Activated CD8-positive, alpha-beta memory T cell treated with anti-CD3 and anti-CD28 coated beads, Interleukin-2, amount 50 U/mL, for 4 hours (primary cell): ENCODE measurements around the gene KMO.
A peak's percentile ranks its signal among the peaks of the same experiment; 100 is the strongest.

ENCODE experiments used
- DNase-seq: peaks from one replicate; pipeline ENCODE4 v3.0.0-alpha.2; 2020

The KMO gene

GRCh38 chr1:241532162-241532531 is at the start of gene KMO:
Gene KMO, plus strand, starts transcription at chr1:241532378. Its CDS starts 67 bp downstream, at chr1:241532445.
- no peak for DNase-seq

- no peak for DNase-seq
Observed at GRCh38 chr1:241482761-241483250, 49.4 kb upstream of the KMO start.

- no peak for DNase-seq
Observed at GRCh38 chr1:241485145-241485544, 47.0 kb upstream of the KMO start.

GRCh38 chr1:241485554-241485992 is 46.6 kb upstream of the KMO start:
- no peak for DNase-seq

GRCh38 chr1:241488739-241489138 is 43.4 kb upstream of the KMO start:
- no peak for DNase-seq

GRCh38 chr1:241495741-241496140 is 36.4 kb upstream of the KMO start:
- DNase-seq, result no peak

- no peak for DNase-seq
Observed at GRCh38 chr1:241499910-241500309, 32.3 kb upstream of the KMO start.

- no peak for DNase-seq
Observed at GRCh38 chr1:241503444-241503843, 28.7 kb upstream of the KMO start.

- DNase-seq, result no peak
Observed at GRCh38 chr1:241507189-241507863, 24.9 kb upstream of the KMO start.

- DNase-seq, result no peak
Observed at GRCh38 chr1:241513378-241513777, 18.8 kb upstream of the KMO start.

- peak; percentile 30 for DNase-seq
Observed at GRCh38 chr1:241518476-241519307, 13.5 kb upstream of the KMO start.

- DNase-seq, result peak; percentile 93
Observed at GRCh38 chr1:241519308-241520079, 12.7 kb upstream of the KMO start, which contains the start of gene FH. Gene FH, minus strand, starts transcription at chr1:241519755. Its CDS starts 33 bp downstream, at chr1:241519722.

- DNase-seq, result no peak
Observed at GRCh38 chr1:241520080-241520465, 12.1 kb upstream of the KMO start.

- DNase-seq, result no peak
Observed at GRCh38 chr1:241521718-241522117, 10.5 kb upstream of the KMO start.

- no peak for DNase-seq
Observed at GRCh38 chr1:241525026-241525425, 7.2 kb upstream of the KMO start.

- DNase-seq, result no peak
Observed at GRCh38 chr1:241527146-241527545, 5.0 kb upstream of the KMO start.

GRCh38 chr1:241531195-241532161 is 700 bp upstream of the KMO start:
- DNase-seq, result no peak

GRCh38 chr1:241532864-241533263 is 686 bp downstream of the KMO start:
- no peak for DNase-seq

GRCh38 chr1:241533326-241534115 is 1.3 kb downstream of the KMO start:
- no peak for DNase-seq

- no peak for DNase-seq
Observed at GRCh38 chr1:241536304-241536703, 4.1 kb downstream of the KMO start.

GRCh38 chr1:241536969-241537368 is 4.8 kb downstream of the KMO start:
- DNase-seq, result no peak
